Fibroblast of pulmonary artery (primary cell): Measurements from ENCODE around the gene COL1A1.

Source experiments
- DNase-seq: peaks from one replicate; pipeline ENCODE4 v3.0.0-alpha.2; 2010; ENCODE audit warnings: low read depth
- H3K4me3 ChIP-seq: replicated peaks from 2 replicates; pipeline ENCODE4 v1.5.1; 2011; ENCODE audit warnings: low read depth, mild to moderate bottlenecking, control low read depth, low read length, moderate library complexity
- CTCF ChIP-seq: IDR thresholded peaks from 2 replicates; pipeline ENCODE4 v1.5.1; 2011; ENCODE audit warnings: mild to moderate bottlenecking, control low read depth, low read length, inconsistent platforms; ENCODE audit errors: missing control alignments

The COL1A1 gene

DNA sequence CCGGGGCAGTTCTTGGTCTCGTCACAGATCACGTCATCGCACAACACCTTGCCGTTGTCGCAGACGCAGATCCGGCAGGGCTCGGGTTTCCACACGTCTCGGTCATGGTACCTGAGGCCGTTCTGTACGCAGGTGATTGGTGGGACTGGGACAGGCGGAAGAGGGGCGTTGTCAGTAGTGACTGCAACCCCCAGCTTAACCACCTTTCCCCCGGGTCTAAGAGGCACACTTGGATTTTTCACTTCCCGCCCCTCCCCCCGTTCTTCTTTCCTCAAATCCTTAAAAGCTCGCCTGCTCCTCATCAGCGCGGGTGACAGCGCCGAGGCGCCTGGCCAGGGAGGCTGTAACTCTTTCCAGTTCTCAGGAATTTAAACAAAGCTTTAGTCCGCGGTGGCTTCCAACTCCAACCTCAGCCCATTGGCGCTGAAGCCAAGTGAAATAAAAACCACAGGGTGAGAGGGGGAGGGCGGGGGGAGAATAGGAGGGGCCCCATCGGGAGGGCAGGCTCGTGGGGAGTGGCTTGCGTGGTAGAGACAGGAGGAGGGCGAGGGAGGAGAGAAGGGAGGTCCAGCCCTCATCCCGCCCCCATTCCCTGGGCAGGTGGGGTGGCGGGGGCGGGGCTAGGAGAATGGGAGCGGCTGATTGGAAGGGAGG lies 1.5 kb downstream of the COL1A1 start:
- H3K4me3 ChIP-seq: peak overlapping the region; percentile 98
- TF ChIP-seq CTCF: no peak
- DNase-seq: peak; percentile 99

- peak overlapping the region; percentile 98 for H3K4me3 ChIP-seq
- TF ChIP-seq CTCF: no peak
- DNase-seq: peak; percentile 16
Measured at GRCh38 chr17:50199211-50199802, 2.1 kb downstream of the COL1A1 start.

DNA sequence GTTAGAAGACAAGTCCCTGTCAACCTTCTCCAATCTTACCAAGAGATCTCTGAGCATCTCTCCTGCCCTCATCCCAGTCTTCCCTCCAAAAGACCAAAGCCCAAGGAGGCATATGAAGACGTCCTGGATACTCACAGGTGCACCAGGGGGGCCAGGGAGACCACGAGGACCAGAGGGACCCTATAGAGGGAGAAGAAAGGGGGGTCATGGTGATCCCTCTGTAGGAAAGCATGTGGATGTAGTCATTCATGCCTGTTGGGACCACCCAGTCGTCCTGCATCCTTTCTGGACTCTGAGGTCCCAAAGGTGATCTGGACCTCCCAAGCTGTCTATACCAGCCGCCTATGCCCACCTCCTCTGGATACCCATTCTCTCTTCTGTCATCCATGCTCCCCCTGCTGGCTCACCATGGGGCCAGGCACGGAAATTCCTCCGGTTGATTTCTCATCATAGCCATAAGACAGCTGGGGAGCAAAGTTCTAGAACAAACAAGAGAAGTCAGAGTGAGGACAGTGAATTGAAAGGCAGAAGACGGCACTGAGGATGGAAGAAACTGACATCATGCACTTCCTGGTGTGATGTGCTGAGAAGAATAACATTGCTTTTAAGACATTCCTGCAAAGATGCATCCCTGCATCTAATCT lies 3.3 kb downstream of the COL1A1 start:
- DNase-seq: peak; percentile 79
- H3K4me3 ChIP-seq: peak overlapping the region; percentile 98
- TF ChIP-seq CTCF: peak; percentile 85

- no peak for TF ChIP-seq CTCF
- peak overlapping the region; percentile 98 for H3K4me3 ChIP-seq
- peak; percentile 53 for DNase-seq
Measured at GRCh38 chr17:50196826-50197225, 4.6 kb downstream of the COL1A1 start.

DNA sequence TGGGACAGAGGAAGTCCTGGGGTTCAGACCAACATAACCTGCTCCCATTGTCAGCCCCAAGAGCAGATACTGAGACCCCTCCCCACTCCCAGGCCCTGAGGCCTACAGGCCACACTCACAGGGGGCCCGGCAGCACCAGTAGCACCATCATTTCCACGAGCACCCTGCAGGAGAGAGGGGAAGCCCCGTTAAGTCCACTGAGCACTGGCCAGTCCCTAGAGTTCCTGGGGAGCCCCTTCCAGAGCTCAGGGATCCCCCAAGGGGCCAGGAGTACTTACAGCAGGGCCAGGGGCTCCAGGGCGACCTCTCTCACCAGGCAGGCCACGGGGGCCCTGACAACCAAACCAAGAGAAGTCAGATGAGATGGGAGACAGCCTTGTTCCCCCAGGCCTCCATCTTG lies 5.4 kb downstream of the COL1A1 start:
- no peak for TF ChIP-seq CTCF
- peak overlapping the region; percentile 10 for H3K4me3 ChIP-seq
- no peak for DNase-seq

GRCh38 chr17:50194934-50195865 lies 6.2 kb downstream of the COL1A1 start:
- no peak for DNase-seq
- no peak overlapping the region for H3K4me3 ChIP-seq
- peak; percentile 41 for TF ChIP-seq CTCF
